HEK293 (cell line): ENCODE data around the gene JUP.
A peak's percentile ranks its signal among the peaks of the same experiment; 100 is the strongest.

Experiments
- CTCF ChIA-PET: fragments of 350-600 bp; formaldehyde crosslinking; extraction: SDS; loops from one replicate; lab custom pipeline; 2021; ENCODE audit warnings: antibody characterized with exemption; lab: Yijun Ruan, JAX
- POLR2A ChIA-PET: fragments of 300-600 bp; formaldehyde crosslinking; extraction: SDS; loops from one replicate; lab custom pipeline; 2020; ENCODE audit warnings: antibody characterized with exemption, inconsistent platforms; lab: Yijun Ruan, JAX
- H3K27ac ChIP-seq: fragments of 200-500 bp; sonication (Bioruptor generic); 2 replicates; pipeline ENCODE4 v1.5.1; 2014; ENCODE audit warnings: low read depth, low read length, control low read depth, inconsistent platforms; ENCODE audit errors: extremely low read depth
- H3K36me3 ChIP-seq, 2 experiments: fragments of 200-500 bp in 1 of 2; sonication (Bioruptor generic) in 1 of 2; 1 replicate in 1 of 2; 2 replicates in 1 of 2; pipeline ENCODE4 v1.5.1; 2014 to 2017; ENCODE audit warnings: inconsistent platforms in 2 of 2, low read length in 2 of 2; ENCODE audit not compliant: control insufficient read depth in 2 of 2, insufficient read depth in 1 of 2
- H3K4me1 ChIP-seq: fragments of 200-500 bp; sonication (Bioruptor generic); 2 replicates; pipeline ENCODE4 v1.5.1; 2014; ENCODE audit warnings: mild to moderate bottlenecking, low read length, inconsistent platforms; ENCODE audit not compliant: control insufficient read depth, insufficient read depth
- H3K4me3 ChIP-seq: 2 replicates; pipeline ENCODE4 v1.5.1; 2011; ENCODE audit warnings: low read depth, mild to moderate bottlenecking, control low read depth, low read length, moderate library complexity
- H3K9me3 ChIP-seq: fragments of 200-500 bp; sonication (Bioruptor generic); 2 replicates; pipeline ENCODE4 v1.5.1; 2014; ENCODE audit warnings: low read depth, low read length, inconsistent platforms; ENCODE audit not compliant: control insufficient read depth, insufficient read depth
- GLI2 ChIP-seq: fragments of 450-650 bp; formaldehyde crosslinking; IDR thresholded peaks from 2 replicates; pipeline ENCODE4; 2017; ENCODE audit warnings: missing biosample characterization, missing genetic modification characterization, low read depth, borderline replicate concordance
- IKZF3 ChIP-seq: fragments of 450-650 bp; IDR thresholded peaks from 2 replicates; pipeline ENCODE4 v1.5.0; 2018; ENCODE audit warnings: missing biosample characterization, mild to moderate bottlenecking, missing genetic modification characterization, moderate library complexity
- KLF17 ChIP-seq: fragments of 450-650 bp; formaldehyde crosslinking; IDR thresholded peaks from 2 replicates; pipeline ENCODE4 v1.5.1; 2016; ENCODE audit warnings: missing biosample characterization, missing genetic modification characterization
- PRDM10 ChIP-seq: fragments of 450-650 bp; formaldehyde crosslinking; IDR thresholded peaks from 2 replicates; pipeline ENCODE4 v1.5.1; 2016; ENCODE audit warnings: missing biosample characterization, missing genetic modification characterization
- SP7 ChIP-seq: fragments of 450-650 bp; formaldehyde crosslinking; IDR thresholded peaks from 2 replicates; pipeline ENCODE4 v1.5.1; 2016; ENCODE audit warnings: missing biosample characterization, missing genetic modification characterization
- TRIM28 ChIP-seq: IDR thresholded peaks from 2 replicates; pipeline ENCODE4 v1.6.1; 2011; ENCODE audit warnings: low read length, control low read depth, borderline replicate concordance
- ZBTB17 ChIP-seq: fragments of 450-650 bp; formaldehyde crosslinking; IDR thresholded peaks from 2 replicates; pipeline ENCODE4 v1.5.1; 2016; ENCODE audit warnings: missing biosample characterization, missing genetic modification characterization
- ZNF174 ChIP-seq: fragments of 450-650 bp; formaldehyde crosslinking; IDR thresholded peaks from 2 replicates; pipeline ENCODE4 v1.5.0; 2017; ENCODE audit warnings: missing biosample characterization, mild to moderate bottlenecking, missing genetic modification characterization
- ZNF18 ChIP-seq: fragments of 450-650 bp; formaldehyde crosslinking; IDR thresholded peaks from 2 replicates; pipeline ENCODE4 v1.5.1; 2016; ENCODE audit warnings: missing biosample characterization, missing genetic modification characterization
- ZNF2 ChIP-seq: fragments of 450-650 bp; formaldehyde crosslinking; IDR thresholded peaks from 2 replicates; pipeline ENCODE4 v1.5.1; 2016; ENCODE audit warnings: missing biosample characterization, missing genetic modification characterization
- ZNF202 ChIP-seq: fragments of 450-650 bp; formaldehyde crosslinking; IDR thresholded peaks from 2 replicates; pipeline ENCODE4 v1.5.1; 2016; ENCODE audit warnings: missing biosample characterization, missing genetic modification characterization, borderline replicate concordance
- ZNF24 ChIP-seq: fragments of 450-650 bp; formaldehyde crosslinking; IDR thresholded peaks from 2 replicates; pipeline ENCODE4 v1.5.1; 2016; ENCODE audit warnings: missing biosample characterization, missing genetic modification characterization
- ZNF280D ChIP-seq: fragments of 450-650 bp; formaldehyde crosslinking; IDR thresholded peaks from 2 replicates; pipeline ENCODE4 v1.5.1; 2016; ENCODE audit warnings: missing biosample characterization, missing genetic modification characterization
- ZNF335 ChIP-seq: fragments of 450-650 bp; formaldehyde crosslinking; conservative IDR thresholded peaks from 2 replicates; pipeline ENCODE4 v1.5.1; 2016; ENCODE audit warnings: missing biosample characterization, missing genetic modification characterization
- ZNF366 ChIP-seq: fragments of 450-650 bp; formaldehyde crosslinking; conservative IDR thresholded peaks from 2 replicates; pipeline ENCODE4 v1.5.1; 2016; ENCODE audit warnings: missing biosample characterization, missing genetic modification characterization
- ZNF391 ChIP-seq: fragments of 450-650 bp; formaldehyde crosslinking; IDR thresholded peaks from 2 replicates; pipeline ENCODE4 v1.5.1; 2016; ENCODE audit warnings: low read depth, missing biosample characterization, missing genetic modification characterization, borderline replicate concordance
- ZNF610 ChIP-seq: fragments of 450-650 bp; formaldehyde crosslinking; IDR thresholded peaks from 2 replicates; pipeline ENCODE4 v1.5.1; 2016; ENCODE audit warnings: missing biosample characterization, missing genetic modification characterization, borderline replicate concordance
- ZNF670 ChIP-seq: fragments of 450-650 bp; formaldehyde crosslinking; IDR thresholded peaks from 2 replicates; pipeline ENCODE4 v1.5.1; 2016; ENCODE audit warnings: missing biosample characterization, missing genetic modification characterization, low read depth
- ZNF792 ChIP-seq: fragments of 450-650 bp; formaldehyde crosslinking; IDR thresholded peaks from 2 replicates; pipeline ENCODE4 v1.5.1; 2016; ENCODE audit warnings: missing biosample characterization, missing genetic modification characterization
- ZNF837 ChIP-seq: fragments of 450-650 bp; formaldehyde crosslinking; IDR thresholded peaks from 2 replicates; pipeline ENCODE4 v1.5.1; 2016; ENCODE audit warnings: missing biosample characterization, missing genetic modification characterization
- ZSCAN4 ChIP-seq: fragments of 450-650 bp; formaldehyde crosslinking; IDR thresholded peaks from 2 replicates; pipeline ENCODE4 v1.5.1; 2017; ENCODE audit warnings: missing biosample characterization, missing genetic modification characterization
- ZXDB ChIP-seq: fragments of 450-650 bp; formaldehyde crosslinking; IDR thresholded peaks from 2 replicates; pipeline ENCODE4 v1.5.1; 2016; ENCODE audit warnings: missing biosample characterization, missing genetic modification characterization

The JUP gene

GRCh38 chr17:41773190-41773588, 13.3 kb downstream of the JUP start:
- Histone ChIP-seq H3K4me1 (peaks cover 14% of the 10 kb centered on the region), H3K27ac (no peak overlapping the region), H3K9me3 (no peaks in the 10 kb centered on the region), H3K4me3 (no peak overlapping the region), H3K36me3 (peaks cover 8 to 77% of the 10 kb centered on the region in 2 experiments; a peak in 2 of 3 replicates)
- ChIA-PET POLR2A (interaction anchor here (0.6 to 4.5 kb wide), 9 partner anchors 9 to 198 kb away, joined by 3 to 60 read pairs (median 5); partner anchors contain the start of genes FKBP10, HAP1 and JUP), CTCF (interaction anchor here (0.6 to 6.4 kb wide), 5 partner anchors 8 to 340 kb away, joined by 3 to 48 read pairs (median 5); partner anchors contain the start of genes JUP and P3H4)
- no peak for TF ChIP-seq ZNF18 (tag by site-specific recombination)
- TF ChIP-seq ZBTB17: peak; percentile 52
- no peak for TF ChIP-seq ZNF202 (tag by site-specific recombination)
- TF ChIP-seq ZNF24 (tag by site-specific recombination): no peak
- no peak for TF ChIP-seq ZNF837 (tag by site-specific recombination)
- no peak for TF ChIP-seq ZNF174 (tag by site-specific recombination)
- no peak for TF ChIP-seq ZXDB
- no peak for TF ChIP-seq ZNF366 (tag by site-specific recombination)
- TF ChIP-seq TRIM28: no peak
- TF ChIP-seq PRDM10 (tag by site-specific recombination): no peak
- no peak for TF ChIP-seq ZNF670 (tag by site-specific recombination)
- peak; percentile 47; the same call in 1 of the 2 replicates for TF ChIP-seq KLF17
- peak; percentile 66 for TF ChIP-seq ZNF335 (tag by site-specific recombination)
- no peak for TF ChIP-seq ZNF391 (tag by site-specific recombination)
- TF ChIP-seq ZNF610 (tag by site-specific recombination): no peak
- 0 out of 2 replicates have a peak, but pooled peaks have one; percentile 28 for TF ChIP-seq IKZF3
- TF ChIP-seq SP7 (tag by site-specific recombination): peak; percentile 58; the same call in 1 of the 2 replicates
- no peak for TF ChIP-seq ZNF2 (tag by site-specific recombination)
- TF ChIP-seq ZNF280D: no peak
- TF ChIP-seq ZSCAN4 (tag by site-specific recombination): no peak
- no peak for TF ChIP-seq ZNF792 (tag by site-specific recombination)
- no peak for TF ChIP-seq GLI2 (tag by site-specific recombination)
